MCF 10A (cell line): ENCODE data around the gene ERRFI1. TPM values are rescaled to one million over a fixed set of nuclear protein-coding genes. Genes with fewer than 3 reads are reported as not detected.
"Not testable (repeated sequence)": the region's sequence is repeated elsewhere in the genome, so short reads cannot be mapped to it uniquely, and the experiment has no call there.

ENCODE experiments used
- BruUV-seq: library from RNA; stranded (reverse); fragments of 400-500 nt; replicated peaks from 2 replicates; lab custom pipeline; 2021; lab: Mats Ljungman, UMichigan
- CTCF ChIA-PET: fragments of 300-600 bp; sonication (Branson Sonifier 250); formaldehyde crosslinking; extraction: SDS; loops from one replicate; lab custom pipeline; 2021; ENCODE audit warnings: antibody characterized with exemption, inconsistent platforms; lab: Yijun Ruan, JAX
- POLR2A ChIA-PET: fragments of 300-600, 350-650 bp; sonication (Branson Sonifier 250); formaldehyde crosslinking; extraction: SDS; loops from one replicate; lab custom pipeline; 2020; ENCODE audit warnings: antibody characterized with exemption, inconsistent platforms; lab: Yijun Ruan, JAX
- DNase-seq: peaks from one replicate; pipeline ENCODE4 v3.0.0-alpha.2; 2018; ENCODE audit not compliant: unreplicated experiment
- H3K27ac Mint-ChIP-seq: one replicate; pipeline ENCODE4 v1.8.0; 2022; ENCODE audit warnings: mild to moderate bottlenecking, low read depth, mixed read lengths; ENCODE audit not compliant: unreplicated experiment
- H3K27me3 Mint-ChIP-seq: one replicate; pipeline ENCODE4 v1.8.0; 2022; ENCODE audit warnings: mixed read lengths; ENCODE audit not compliant: insufficient read depth, unreplicated experiment
- H3K36me3 Mint-ChIP-seq: one replicate; pipeline ENCODE4 v1.8.0; 2022; ENCODE audit warnings: mild to moderate bottlenecking, moderate library complexity, mixed read lengths; ENCODE audit not compliant: insufficient read depth, unreplicated experiment
- H3K4me1 Mint-ChIP-seq: one replicate; pipeline ENCODE4 v1.8.0; 2022; ENCODE audit warnings: mixed read lengths; ENCODE audit not compliant: insufficient read depth, unreplicated experiment
- H3K4me3 Mint-ChIP-seq: one replicate; pipeline ENCODE4 v1.8.0; 2022; ENCODE audit warnings: mild to moderate bottlenecking, moderate library complexity, mixed read lengths; ENCODE audit not compliant: unreplicated experiment
- H3K9me3 Mint-ChIP-seq: one replicate; pipeline ENCODE4 v1.8.0; 2022; ENCODE audit warnings: mixed read lengths; ENCODE audit not compliant: unreplicated experiment
- intact Hi-C: fragments of 100-400 bp; cut with micrococcal nuclease; formaldehyde crosslinking; loops from 2 replicates; pipeline ENCODE4 v1.14.1; 2022
- total RNA-seq: library from RNA; stranded (reverse); gene quantifications from 2 replicates; pipeline ENCODE4 v1.2.3, GENCODE V29; 2022
- TF ChIP-seq, protein P1 (sequence below): fragments of 200-600 bp; IDR thresholded peaks from one replicate; pipeline ENCODE4 v1.8.0; 2022; ENCODE audit warnings: antibody characterized with exemption, mild to moderate bottlenecking; ENCODE audit not compliant: unreplicated experiment

Gene ERRFI1
- total RNA-seq, 1 experiment from 2014 or later = 111 TPM

DNA sequence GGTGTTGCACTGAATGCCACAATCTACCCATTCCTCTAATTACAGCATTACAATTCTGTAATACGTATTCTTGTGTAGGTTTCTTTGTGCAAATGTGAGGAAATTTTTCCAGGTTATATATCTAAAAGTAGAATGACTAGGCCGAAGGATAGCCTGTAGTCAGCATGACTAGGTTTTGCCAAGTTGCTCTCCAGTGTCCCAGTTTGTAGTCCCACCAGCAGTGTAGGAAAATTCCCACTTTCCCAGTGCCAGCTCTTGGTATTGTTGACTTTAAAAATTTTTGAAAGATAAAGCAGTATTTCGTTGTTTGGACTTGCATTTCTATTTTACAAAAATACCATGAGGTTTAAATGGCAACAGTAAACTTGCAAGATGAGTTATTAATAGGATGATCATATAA is 61.6 kb downstream of the ERRFI1 start:
- CTCF ChIA-PET = interaction anchor here (0.6 to 2.2 kb wide), 2 partner anchors 11 to 445 kb away, joined by 4 to 20 read pairs; no protein-coding TSS in a partner anchor

DNA sequence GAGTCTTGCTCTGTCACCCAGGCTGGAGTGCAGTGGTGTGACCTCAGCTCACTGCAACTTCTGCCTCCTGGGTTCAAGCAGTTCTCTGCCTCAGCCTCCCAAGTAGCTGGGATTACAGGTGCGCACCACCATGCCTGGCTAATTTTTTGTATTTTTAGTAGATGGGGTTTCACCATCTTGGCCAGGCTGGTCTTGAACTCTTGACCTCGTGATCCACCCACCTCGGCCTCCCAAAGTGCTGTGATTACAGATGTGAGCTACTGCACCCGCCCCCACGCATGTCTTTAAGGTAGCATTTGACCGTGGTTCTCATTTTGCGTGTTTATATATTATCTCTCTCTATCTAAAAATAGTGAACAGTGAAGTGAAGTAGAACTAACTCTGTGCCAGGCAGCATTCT is 62.3 kb downstream of the ERRFI1 start:
- H3K27ac Mint-ChIP-seq, intact Hi-C loops, DNase-seq, H3K27me3 Mint-ChIP-seq, H3K9me3 Mint-ChIP-seq, H3K4me3 Mint-ChIP-seq, BruUV-seq: not testable (repeated sequence)
- CTCF ChIA-PET = interaction anchor here (2.0 to 2.2 kb wide), 2 partner anchors 12 kb away, joined by 12 to 20 read pairs; no protein-coding TSS in a partner anchor
- POLR2A ChIA-PET = interaction anchor here (1.1 to 2.9 kb wide), 2 partner anchors 12 to 42 kb away, joined by 4 to 18 read pairs; no protein-coding TSS in a partner anchor
- peaks cover 18% of the 10 kb centered on the region for H3K4me1 Mint-ChIP-seq
- peaks cover 62% of the 10 kb centered on the region for H3K36me3 Mint-ChIP-seq

More for the DNA sequence above, 61.6 kb downstream of the ERRFI1 start:
- POLR2A ChIA-PET = interaction anchor here (0.7 to 1.1 kb wide), 2 partner anchors 11 to 421 kb away, joined by 3 to 4 read pairs; no protein-coding TSS in a partner anchor
- Mint-ChIP-seq H3K4me3 (no peak overlapping the region), H3K4me1 (peaks cover 18% of the 10 kb centered on the region), H3K36me3 (peaks cover 68% of the 10 kb centered on the region), H3K27me3 (no peaks in the 10 kb centered on the region), H3K27ac (no peak overlapping the region), H3K9me3 (no peaks in the 10 kb centered on the region)
- intact Hi-C loops = no loop called here
- DNase-seq = no peak
- no TSS peak for BruUV-seq
- TF ChIP-seq, protein P1, sequence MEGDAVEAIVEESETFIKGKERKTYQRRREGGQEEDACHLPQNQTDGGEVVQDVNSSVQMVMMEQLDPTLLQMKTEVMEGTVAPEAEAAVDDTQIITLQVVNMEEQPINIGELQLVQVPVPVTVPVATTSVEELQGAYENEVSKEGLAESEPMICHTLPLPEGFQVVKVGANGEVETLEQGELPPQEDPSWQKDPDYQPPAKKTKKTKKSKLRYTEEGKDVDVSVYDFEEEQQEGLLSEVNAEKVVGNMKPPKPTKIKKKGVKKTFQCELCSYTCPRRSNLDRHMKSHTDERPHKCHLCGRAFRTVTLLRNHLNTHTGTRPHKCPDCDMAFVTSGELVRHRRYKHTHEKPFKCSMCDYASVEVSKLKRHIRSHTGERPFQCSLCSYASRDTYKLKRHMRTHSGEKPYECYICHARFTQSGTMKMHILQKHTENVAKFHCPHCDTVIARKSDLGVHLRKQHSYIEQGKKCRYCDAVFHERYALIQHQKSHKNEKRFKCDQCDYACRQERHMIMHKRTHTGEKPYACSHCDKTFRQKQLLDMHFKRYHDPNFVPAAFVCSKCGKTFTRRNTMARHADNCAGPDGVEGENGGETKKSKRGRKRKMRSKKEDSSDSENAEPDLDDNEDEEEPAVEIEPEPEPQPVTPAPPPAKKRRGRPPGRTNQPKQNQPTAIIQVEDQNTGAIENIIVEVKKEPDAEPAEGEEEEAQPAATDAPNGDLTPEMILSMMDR = no peak

DNA sequence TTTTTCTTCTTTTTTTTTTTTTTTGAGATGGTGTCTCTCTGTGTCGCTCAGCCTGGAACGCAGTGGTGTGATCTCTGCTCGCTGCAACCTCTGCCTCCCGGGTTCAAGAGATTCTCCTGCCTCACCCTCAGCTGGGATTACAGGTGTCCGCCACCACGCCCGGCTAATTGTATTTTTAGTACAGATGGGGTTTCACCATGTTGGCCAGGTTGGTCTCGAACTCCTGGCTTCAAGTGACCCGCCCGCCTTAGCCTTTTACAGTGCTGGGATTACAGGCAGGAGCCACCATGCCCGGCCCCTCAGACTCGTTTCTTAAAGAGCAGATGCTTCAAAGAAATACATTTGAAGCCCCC is 62.8 kb downstream of the ERRFI1 start:
- ChIA-PET CTCF (interaction anchor here (0.6 to 2.0 kb wide), 2 partner anchors 12 to 281 kb away, joined by 3 to 12 read pairs; no protein-coding TSS in a partner anchor), POLR2A (interaction anchor here (2.7 to 2.9 kb wide), 2 partner anchors 11 to 42 kb away, joined by 18 read pairs; no protein-coding TSS in a partner anchor)
- H3K27me3 Mint-ChIP-seq, DNase-seq, H3K9me3 Mint-ChIP-seq, intact Hi-C loops, H3K27ac Mint-ChIP-seq, BruUV-seq: not testable (repeated sequence)
- H3K4me3 Mint-ChIP-seq = peak overlapping the region; percentile 84
- peaks cover 18% of the 10 kb centered on the region for H3K4me1 Mint-ChIP-seq
- peaks cover 57% of the 10 kb centered on the region for H3K36me3 Mint-ChIP-seq

DNA sequence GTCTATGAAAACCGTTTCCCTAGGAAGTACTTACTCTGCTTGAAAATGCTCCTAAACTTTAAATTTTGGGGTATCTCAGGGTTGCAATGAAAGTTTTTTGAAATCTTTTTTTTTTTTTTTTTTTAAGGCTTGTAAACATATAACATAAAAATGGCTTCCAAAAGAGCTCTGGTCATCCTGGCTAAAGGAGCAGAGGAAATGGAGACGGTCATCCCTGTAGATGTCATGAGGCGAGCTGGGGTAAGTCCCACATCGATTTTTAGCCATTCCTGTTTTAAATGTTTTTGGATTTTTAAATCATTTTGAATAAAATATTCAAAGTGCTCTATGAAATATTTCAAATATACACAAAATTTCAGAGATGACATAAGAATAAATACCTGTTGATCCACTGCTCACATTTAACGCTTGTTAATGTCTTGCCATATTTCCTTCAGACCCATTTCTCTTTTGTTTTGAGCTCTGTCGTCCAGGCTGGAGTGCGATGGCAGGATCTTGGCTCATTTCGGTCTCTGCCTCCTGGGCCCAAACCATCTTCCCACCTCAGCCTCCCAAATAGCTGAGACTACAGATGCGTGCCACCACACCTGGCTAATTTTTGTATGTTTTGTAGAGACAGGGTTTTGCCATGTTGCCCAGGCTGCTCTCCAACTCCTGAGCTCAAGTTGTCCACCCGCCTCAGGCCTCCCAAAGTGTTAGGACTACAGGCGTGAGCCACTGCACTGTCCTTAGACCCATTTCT is 63.3 kb downstream of the ERRFI1 start:
- Mint-ChIP-seq H3K4me1 (peaks cover 18% of the 10 kb centered on the region), H3K9me3 (no peaks in the 10 kb centered on the region), H3K27me3 (no peaks in the 10 kb centered on the region), H3K27ac (peak overlapping the region; percentile 30), H3K36me3 (peaks cover 52% of the 10 kb centered on the region), H3K4me3 (peak overlapping the region; percentile 84)
- intact Hi-C loops = no loop called here
- BruUV-seq = no TSS peak
- DNase-seq = no peak
- ChIA-PET POLR2A (interaction anchor here (0.7 to 2.9 kb wide), 14 partner anchors 11 to 563 kb away, joined by 3 to 18 read pairs (median 6); no protein-coding TSS in a partner anchor), CTCF (interaction anchor here (0.6 to 2.0 kb wide), 4 partner anchors 13 to 282 kb away, joined by 3 to 12 read pairs (median 3); no protein-coding TSS in a partner anchor)
- TF ChIP-seq, protein P1 = no peak

DNA sequence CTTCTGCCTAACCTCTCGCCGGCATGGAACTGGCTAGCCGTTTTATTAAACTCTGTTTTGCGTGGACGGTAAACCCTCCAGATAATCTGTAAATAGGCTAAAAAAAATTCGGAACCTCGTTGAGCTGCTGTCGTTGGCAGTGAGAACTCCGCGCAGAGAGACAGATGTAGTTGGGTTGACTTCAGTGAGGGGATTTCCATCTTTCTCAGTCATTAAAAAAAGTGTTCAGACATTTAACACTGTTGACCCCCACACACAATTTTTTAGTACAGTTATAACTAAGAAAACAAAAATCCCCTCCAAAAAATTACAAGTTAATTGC is 64.1 kb downstream of the ERRFI1 start:
- H3K36me3 Mint-ChIP-seq = peaks cover 43% of the 10 kb centered on the region
- peak overlapping the region; percentile 30 for H3K27ac Mint-ChIP-seq
- no peaks in the 10 kb centered on the region for H3K9me3 Mint-ChIP-seq
- POLR2A ChIA-PET = interaction anchor here (0.7 to 2.9 kb wide), 24 partner anchors 9 to 564 kb away, joined by 3 to 18 read pairs (median 4); no protein-coding TSS in a partner anchor
- intact Hi-C loops = no loop called here
- peak overlapping the region; percentile 84 for H3K4me3 Mint-ChIP-seq
- no peak for DNase-seq
- no peaks in the 10 kb centered on the region for H3K27me3 Mint-ChIP-seq
- peaks cover 15% of the 10 kb centered on the region for H3K4me1 Mint-ChIP-seq
- TSS peak; percentile 52 for BruUV-seq
- CTCF ChIA-PET = interaction anchor here (0.7 to 2.0 kb wide), 4 partner anchors 13 to 235 kb away, joined by 3 to 12 read pairs (median 3); no protein-coding TSS in a partner anchor
- TF ChIP-seq, protein P1 = no peak
